ENCODE results near the gene TMEM87A. TPM values are rescaled to one million over a fixed set of nuclear protein-coding genes. Genes with fewer than 3 reads are reported as not detected.

The TMEM87A gene
- total and polyA plus RNA-seq, 2 of the 8 experiments (the other 6 are each of a cell fraction or from before 2014, with no cell fraction given): 15.2 to 33.1 TPM

DNA sequence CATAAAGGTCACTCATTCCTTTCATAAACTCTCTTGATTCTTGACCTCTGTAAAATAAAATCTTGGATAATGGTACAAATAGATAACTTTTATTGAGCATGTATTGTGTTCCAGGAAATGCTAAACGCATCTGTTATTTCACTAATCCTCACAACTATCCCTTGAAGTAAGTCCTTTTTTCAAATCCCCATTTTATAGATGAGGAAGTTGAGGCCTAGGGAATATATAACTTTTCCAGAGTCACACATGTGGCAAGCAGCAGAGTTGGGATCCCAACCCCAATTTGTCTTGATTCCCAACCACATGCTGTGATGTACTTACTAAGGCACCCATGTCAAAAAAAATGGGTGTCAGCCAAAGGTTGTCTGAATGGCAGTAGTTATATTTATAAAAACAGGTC is 71.4 kb downstream of the TMEM87A start (continued):
- TF ChIP-seq SUZ12 (IDR thresholded peaks at IDR 0.05; ENCODE audit: low read length) (no peak), SP4 (IDR thresholded peaks at IDR 0.05; ENCODE audit: low read length) (no peak), RXRA (IDR thresholded peaks at IDR 0.05; ENCODE audit: insufficient read depth, low read depth, low read length) (no peak), CHD1 (IDR thresholded peaks at IDR 0.05; ENCODE audit: low read depth, low read length) (no peak)
